GM19023 (cell line): ENCODE data around the gene PDXDC1.
"Not testable (repeated sequence)": the region's sequence is repeated elsewhere in the genome, so short reads cannot be mapped to it uniquely, and the experiment has no call there.

Experiments used
- ATAC-seq: cut with Tn5 transposase; IDR thresholded peaks from one replicate; pipeline ENCODE4 v1.9.1; 2021; ENCODE audit warnings: mild to moderate bottlenecking, moderate library complexity; ENCODE audit not compliant: unreplicated experiment

The PDXDC1 gene

GRCh38 chr16:15130256-15130932, 155.6 kb downstream of the PDXDC1 start:
- ATAC-seq = not testable (repeated sequence)

GRCh38 chr16:15130943-15131700, 156.3 kb downstream of the PDXDC1 start:
- not testable (repeated sequence) for ATAC-seq

- not testable (repeated sequence) for ATAC-seq
Observed at GRCh38 chr16:15132719-15133428, 158.0 kb downstream of the PDXDC1 start.

GRCh38 chr16:15133554-15133953, 158.7 kb downstream of the PDXDC1 start:
- not testable (repeated sequence) for ATAC-seq

GRCh38 chr16:15134752-15135482, 160.1 kb downstream of the PDXDC1 start:
- not testable (repeated sequence) for ATAC-seq

- not testable (repeated sequence) for ATAC-seq
Observed at GRCh38 chr16:15135483-15136360, 160.9 kb downstream of the PDXDC1 start.

GRCh38 chr16:15137514-15137913, 162.7 kb downstream of the PDXDC1 start:
- not testable (repeated sequence) for ATAC-seq

GRCh38 chr16:15140444-15141365, 165.9 kb downstream of the PDXDC1 start:
- ATAC-seq = not testable (repeated sequence)

GRCh38 chr16:15141586-15141985, 166.8 kb downstream of the PDXDC1 start:
- no peak for ATAC-seq

- ATAC-seq = not testable (repeated sequence)
Observed at GRCh38 chr16:15142107-15142890, 167.5 kb downstream of the PDXDC1 start.

- not testable (repeated sequence) for ATAC-seq
Observed at GRCh38 chr16:15142891-15143600, 168.2 kb downstream of the PDXDC1 start.

- ATAC-seq = not testable (repeated sequence)
Observed at GRCh38 chr16:15143601-15144091, 168.8 kb downstream of the PDXDC1 start.

- not testable (repeated sequence) for ATAC-seq
Observed at GRCh38 chr16:15144092-15144631, 169.3 kb downstream of the PDXDC1 start.

- not testable (repeated sequence) for ATAC-seq
Observed at GRCh38 chr16:15144781-15145417, 170.1 kb downstream of the PDXDC1 start.

GRCh38 chr16:15145418-15146263, 170.8 kb downstream of the PDXDC1 start:
- not testable (repeated sequence) for ATAC-seq
